GM19372 (cell line): ENCODE results near the gene MRNIP.

Experiments used
- ATAC-seq: cut with Tn5 transposase; IDR thresholded peaks from one replicate; pipeline ENCODE4 v1.9.1; 2021; ENCODE audit warnings: mild to moderate bottlenecking, low read depth, moderate library complexity; ENCODE audit not compliant: unreplicated experiment

The MRNIP gene

GRCh38 chr5:179889885-179890284, 31.3 kb upstream of the MRNIP start:
- no peak for ATAC-seq

- ATAC-seq: no peak
Measured at GRCh38 chr5:179887802-179888201, 29.2 kb upstream of the MRNIP start.

- no peak for ATAC-seq
Measured at GRCh38 chr5:179887095-179887494, 28.5 kb upstream of the MRNIP start.

DNA sequence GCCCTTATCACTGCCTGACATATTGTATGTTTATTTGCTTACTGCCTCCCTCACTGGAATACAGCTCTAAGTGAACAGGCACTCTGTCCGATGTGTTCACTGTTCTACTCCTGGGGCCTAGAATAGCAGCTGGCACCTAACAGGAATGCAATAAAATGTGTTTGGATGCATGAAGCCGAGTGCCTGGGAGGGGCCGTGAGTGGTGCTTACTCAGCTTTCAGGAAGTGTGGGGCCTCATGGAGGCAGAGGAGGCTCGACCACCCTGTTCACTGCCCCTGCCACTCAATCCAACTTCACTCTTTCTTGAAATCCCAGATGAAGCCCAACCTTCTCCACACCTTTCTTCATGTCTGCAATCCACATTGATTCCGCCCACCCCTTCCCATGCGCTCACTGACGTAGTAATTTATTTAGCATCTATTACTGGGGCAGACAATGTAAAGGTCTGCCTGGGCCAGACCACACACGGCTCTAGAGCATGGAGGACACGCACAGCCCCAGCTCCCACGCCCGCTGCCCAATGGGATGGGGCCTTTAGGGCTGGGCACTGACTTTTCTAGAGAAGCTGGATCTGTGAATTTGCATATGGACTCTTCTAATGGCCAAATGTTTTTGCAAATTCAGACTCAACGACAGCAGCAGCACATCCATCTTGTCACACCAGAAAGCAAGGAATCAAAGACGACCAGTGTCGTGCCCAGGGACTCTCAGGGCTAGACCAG, 27.7 kb upstream of the MRNIP start:
- ATAC-seq: no peak

DNA sequence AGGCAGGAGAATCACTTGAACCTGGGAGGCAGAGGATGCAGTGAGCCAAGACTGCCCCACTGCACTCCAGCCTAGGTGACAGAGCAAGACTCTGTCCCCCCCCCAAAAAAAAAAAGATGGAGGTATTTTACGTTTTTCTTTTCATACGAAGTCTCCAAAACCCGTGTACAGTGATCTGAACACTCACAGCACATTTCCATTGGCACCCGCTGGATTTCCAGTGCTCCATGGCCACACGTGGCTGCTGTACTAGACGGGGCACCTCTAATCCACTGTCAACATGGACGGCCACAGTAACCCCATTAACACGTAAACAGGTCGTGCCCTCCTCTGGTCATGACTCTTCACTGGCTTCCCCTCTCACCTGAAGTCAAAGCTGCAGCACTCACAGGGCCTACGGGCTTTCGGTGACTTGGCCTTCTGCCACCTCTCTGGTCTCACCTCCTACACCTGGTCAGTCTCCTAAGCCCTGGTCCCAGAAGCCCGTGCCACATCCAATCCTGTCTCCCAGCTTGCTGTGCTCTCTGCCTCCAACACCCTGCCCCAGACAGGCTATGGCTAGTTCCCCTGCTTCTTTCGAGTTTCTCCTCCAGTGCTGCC, 27.0 kb upstream of the MRNIP start:
- ATAC-seq: no peak

DNA sequence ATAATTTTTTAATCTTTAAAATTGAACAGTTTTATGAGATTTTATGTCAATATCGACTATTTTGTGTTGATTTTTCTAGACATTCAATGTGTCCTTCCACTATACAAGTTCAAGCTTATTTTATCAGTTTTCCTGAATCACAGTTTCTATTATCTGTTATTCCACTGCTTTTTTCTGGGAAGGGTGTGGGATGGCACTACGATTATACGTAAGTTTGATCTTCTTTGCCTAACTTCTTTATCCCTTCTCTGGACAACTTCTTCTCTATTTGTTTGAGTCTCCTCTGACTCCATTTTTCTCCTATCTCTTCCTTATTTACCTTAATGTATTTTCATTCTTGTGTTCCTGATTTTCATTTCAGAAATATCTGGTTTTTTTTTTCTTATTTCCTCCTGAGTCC, 24.5 kb upstream of the MRNIP start:
- ATAC-seq: no peak

- ATAC-seq: no peak
Measured at GRCh38 chr5:179882338-179882737, 23.7 kb upstream of the MRNIP start.

- ATAC-seq: no peak
Measured at GRCh38 chr5:179880848-179881590, 22.4 kb upstream of the MRNIP start.

- ATAC-seq: no peak
Measured at GRCh38 chr5:179880066-179880650, 21.5 kb upstream of the MRNIP start.

GRCh38 chr5:179879690-179880010, 21.0 kb upstream of the MRNIP start:
- ATAC-seq: no peak

DNA sequence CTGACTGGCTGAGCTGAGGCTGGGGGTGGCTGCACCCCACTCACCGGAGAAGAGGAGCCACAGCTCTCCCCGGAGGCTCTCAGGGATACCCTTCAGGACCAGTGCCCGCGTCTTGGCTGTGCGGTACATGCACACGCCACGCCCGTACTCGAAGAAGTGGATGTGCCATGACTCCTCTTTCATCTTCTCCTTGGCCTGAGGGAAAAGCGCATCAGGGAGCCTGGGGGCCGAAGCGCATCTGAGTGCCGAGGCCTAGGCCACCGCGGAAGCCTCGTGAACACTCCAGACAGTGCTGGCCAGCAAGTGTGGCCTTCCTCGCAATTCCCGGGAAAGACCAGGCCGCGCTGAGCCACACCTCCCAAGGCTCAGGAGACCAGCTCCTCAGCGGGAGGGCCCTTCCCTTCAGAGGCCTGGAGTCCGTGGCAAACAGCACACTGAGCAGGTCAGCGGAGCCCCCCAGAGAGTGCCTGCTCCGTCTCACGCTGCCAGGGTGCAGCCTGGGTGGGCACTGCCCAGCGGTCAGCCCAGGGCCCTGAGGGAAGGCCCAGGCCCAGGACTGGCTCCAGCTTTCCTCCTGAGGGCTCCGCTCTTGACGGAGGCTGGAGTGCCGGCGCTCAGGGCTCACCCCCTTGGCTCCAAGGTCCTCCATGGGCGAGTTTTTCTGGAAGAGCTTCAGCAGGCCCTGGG, 20.5 kb upstream of the MRNIP start:
- no peak for ATAC-seq

DNA sequence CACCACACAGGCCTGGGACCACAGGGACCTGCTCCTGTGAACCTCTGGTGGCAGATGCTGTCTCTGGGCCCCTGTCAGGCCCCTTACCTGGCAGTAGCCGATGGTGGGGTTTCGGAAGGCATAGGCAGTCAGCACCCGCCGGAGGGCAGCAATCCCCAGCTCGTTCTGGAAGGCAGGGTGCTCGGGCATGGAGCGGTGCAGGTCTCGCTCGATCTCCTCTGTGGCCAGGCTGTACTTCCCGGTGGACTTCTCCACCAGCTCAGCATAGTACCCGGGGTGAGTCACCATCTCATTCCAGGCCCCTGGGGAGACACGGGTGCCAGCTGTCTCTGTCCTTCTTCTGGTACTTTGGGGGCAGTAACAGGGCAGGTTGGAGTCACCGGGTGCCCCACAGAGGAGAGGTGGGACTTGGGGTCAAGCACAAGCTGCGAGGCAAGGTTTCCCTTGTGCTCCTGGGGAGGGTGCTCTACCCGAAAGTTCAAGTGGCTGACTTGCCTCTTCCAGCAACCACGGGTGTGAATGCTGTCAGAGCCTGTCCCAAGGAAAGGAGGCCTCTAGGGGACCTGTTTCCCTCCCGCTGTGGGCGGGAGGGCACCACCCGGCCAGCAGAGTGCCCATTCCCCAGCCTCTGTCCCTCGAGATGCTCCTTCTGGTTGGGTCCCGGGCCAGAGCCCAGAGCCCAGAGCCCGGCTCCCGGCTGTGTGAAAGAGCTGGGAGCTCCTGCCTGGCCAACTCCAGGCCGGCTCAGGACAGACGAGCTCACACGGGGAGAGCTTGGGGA, 19.8 kb upstream of the MRNIP start:
- ATAC-seq: no peak

DNA sequence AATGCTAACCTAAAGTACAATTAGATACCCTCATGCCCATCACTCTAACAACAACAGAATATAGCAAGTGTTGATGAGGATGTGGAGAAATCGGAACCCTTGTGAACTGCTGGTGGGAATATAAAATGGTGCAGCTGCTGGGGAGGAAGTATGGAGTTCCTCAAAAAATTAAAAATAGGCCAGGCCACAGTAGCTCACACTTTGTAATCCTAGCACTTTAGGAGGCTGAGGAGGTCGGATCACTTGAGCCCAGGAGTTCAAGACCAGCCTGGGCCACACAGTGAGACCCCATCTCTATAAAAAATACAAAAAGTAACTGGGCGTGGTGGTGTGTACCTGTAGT, 18.0 kb upstream of the MRNIP start:
- ATAC-seq: no peak

GRCh38 chr5:179875741-179876609, 17.4 kb upstream of the MRNIP start:
- no peak for ATAC-seq

- ATAC-seq: no peak
Measured at GRCh38 chr5:179874536-179875292, 16.1 kb upstream of the MRNIP start.

- no peak for ATAC-seq
Measured at GRCh38 chr5:179874136-179874535, 15.5 kb upstream of the MRNIP start.

- ATAC-seq: no peak
Measured at GRCh38 chr5:179873588-179874110, 15.0 kb upstream of the MRNIP start.

DNA sequence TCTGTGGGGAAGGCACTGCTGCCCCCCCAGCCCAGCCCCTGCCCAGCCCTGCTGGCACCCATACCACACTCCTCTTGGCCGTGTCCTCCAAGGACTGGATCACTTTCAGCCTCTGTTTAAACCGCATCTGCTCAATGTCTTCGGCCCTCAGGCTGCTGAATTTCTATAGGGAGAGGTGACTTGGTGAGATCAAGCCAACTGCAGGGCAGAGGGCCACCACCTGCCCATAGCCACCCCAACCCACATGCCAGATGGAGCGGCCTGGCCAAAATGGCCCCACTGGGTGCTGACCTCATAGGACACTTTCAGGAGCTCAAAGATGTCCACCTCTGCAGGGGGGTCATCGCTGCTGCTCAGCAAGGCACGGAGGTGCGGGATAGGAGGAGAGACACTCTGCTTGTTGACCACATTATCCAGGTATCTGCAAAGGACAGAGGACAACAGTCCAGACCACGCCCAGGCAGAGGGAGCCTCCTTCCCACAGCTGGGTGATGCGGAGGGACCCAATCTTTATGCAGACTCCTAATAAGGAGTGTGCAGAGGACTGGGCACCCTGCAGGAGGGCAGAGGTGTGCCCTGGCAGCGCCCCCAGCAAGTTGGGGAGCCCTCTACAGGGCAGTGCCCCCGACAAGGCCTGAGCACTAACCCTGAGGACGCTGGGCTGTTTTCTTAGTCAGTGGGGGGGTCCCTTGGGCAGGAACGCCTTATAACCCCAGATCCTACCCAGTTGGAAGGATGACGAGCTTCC, 14.4 kb upstream of the MRNIP start:
- no peak for ATAC-seq
